ENCODE results near the gene ZNF524.

Gene ZNF524

GRCh38 chr19:55590617-55591016, 9.5 kb upstream of the ZNF524 start:
- Histone ChIP-seq H3K27me3 (peaks cover 34% of the 10 kb centered on the region), H3K27ac (no peak overlapping the region), H3K36me3 (peaks cover 11% of the 10 kb centered on the region), H3K9me3 (no peaks in the 10 kb centered on the region), H3K4me1 (ENCODE audit: control insufficient read depth in 1 of 2, insufficient read depth in 1 of 2, low read depth in 1 of 2, low read length in 1 of 2) (peaks cover 5 to 8% of the 10 kb centered on the region in 2 experiments), H3K4me3 (ENCODE audit: low read depth in 1 of 2, low read length in 1 of 2) (no peak overlapping the region)
- no peak for TF ChIP-seq CTCF (IDR thresholded peaks at IDR 0.05)

GRCh38 chr19:55591555-55591954, 8.5 kb upstream of the ZNF524 start:
- Histone ChIP-seq H3K27me3 (peaks cover 24% of the 10 kb centered on the region), H3K9me3 (no peaks in the 10 kb centered on the region), H3K27ac (no peak overlapping the region), H3K4me3 (ENCODE audit: low read depth in 1 of 2, low read length in 1 of 2) (no peak overlapping the region), H3K36me3 (peaks cover 18% of the 10 kb centered on the region), H3K4me1 (ENCODE audit: control insufficient read depth in 1 of 2, insufficient read depth in 1 of 2, low read depth in 1 of 2, low read length in 1 of 2) (peaks cover 5 to 8% of the 10 kb centered on the region in 2 experiments)
- no peak for TF ChIP-seq CTCF (IDR thresholded peaks at IDR 0.05)

- Histone ChIP-seq H3K4me1 (ENCODE audit: control insufficient read depth in 1 of 2, insufficient read depth in 1 of 2, low read depth in 1 of 2, low read length in 1 of 2) (peaks cover 0 to under 1% of the 10 kb centered on the region in 2 experiments), H3K27me3 (peaks cover 14% of the 10 kb centered on the region), H3K36me3 (peaks cover 18% of the 10 kb centered on the region), H3K27ac (no peak overlapping the region), H3K9me3 (no peaks in the 10 kb centered on the region), H3K4me3 (ENCODE audit: low read depth in 1 of 2, low read length in 1 of 2) (no peak overlapping the region)
- TF ChIP-seq CTCF (IDR thresholded peaks at IDR 0.05) = no peak
Observed at GRCh38 chr19:55592391-55593090, 7.5 kb upstream of the ZNF524 start.

GRCh38 chr19:55593096-55593772, 6.9 kb upstream of the ZNF524 start:
- Histone ChIP-seq H3K4me1 (ENCODE audit: control insufficient read depth in 1 of 2, insufficient read depth in 1 of 2, low read depth in 1 of 2, low read length in 1 of 2) (no peaks in the 10 kb centered on the region), H3K27ac (no peak overlapping the region), H3K27me3 (peaks cover 7% of the 10 kb centered on the region), H3K36me3 (peaks cover 18% of the 10 kb centered on the region), H3K4me3 (ENCODE audit: low read depth in 1 of 2, low read length in 1 of 2) (no peak overlapping the region), H3K9me3 (no peaks in the 10 kb centered on the region)
- TF ChIP-seq CTCF (IDR thresholded peaks at IDR 0.05) = no peak

GRCh38 chr19:55594996-55595545, 5.0 kb upstream of the ZNF524 start:
- Histone ChIP-seq H3K4me3 (ENCODE audit: low read depth in 1 of 2, low read length in 1 of 2) (no peak overlapping the region), H3K27ac (no peak overlapping the region), H3K27me3 (no peaks in the 10 kb centered on the region), H3K4me1 (ENCODE audit: control insufficient read depth in 1 of 2, insufficient read depth in 1 of 2, low read depth in 1 of 2, low read length in 1 of 2) (peaks cover 0 to 5% of the 10 kb centered on the region in 2 experiments), H3K36me3 (peaks cover 18% of the 10 kb centered on the region), H3K9me3 (no peaks in the 10 kb centered on the region)
- no peak for TF ChIP-seq CTCF (IDR thresholded peaks at IDR 0.05)
